GM12873 (cell line): ENCODE data around the gene PNKD.

Experiments used
- CTCF ChIP-seq: IDR thresholded peaks from 2 replicates; pipeline ENCODE4 v1.5.1; 2012; ENCODE audit warnings: low read depth, mild to moderate bottlenecking, moderate library complexity, low read length, control low read depth; ENCODE audit not compliant: insufficient read depth; ENCODE audit errors: missing control alignments

Gene PNKD

GRCh38 chr2:218269900-218270720 lies at the start of gene PNKD, which contains the start of gene AAMP:
Gene PNKD, plus strand, starts transcription at chr2:218270519. Its CDS starts 17 bp downstream, at chr2:218270536.
Gene AAMP, minus strand, starts transcription at chr2:218270137. Its CDS starts 51 bp downstream, at chr2:218270086.
- TF ChIP-seq CTCF: no peak

DNA sequence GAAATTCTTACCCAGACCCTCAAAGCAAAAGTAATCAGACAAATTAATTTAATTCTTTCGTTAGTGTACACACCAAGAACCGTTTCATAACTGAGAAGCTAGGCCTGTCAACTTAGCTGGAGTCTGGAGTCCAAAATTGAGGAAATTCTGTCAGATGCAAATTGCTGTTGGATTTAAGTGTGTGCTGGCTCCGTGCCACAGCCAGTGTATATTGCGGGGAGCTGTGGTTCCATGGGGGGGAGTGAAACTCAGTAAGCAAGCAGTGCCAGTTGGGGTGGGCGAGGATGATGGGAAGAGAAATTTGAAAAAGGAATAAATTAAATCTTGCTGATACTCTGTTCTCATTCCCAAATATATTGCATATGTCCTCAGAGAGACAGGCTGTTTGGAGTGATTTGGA lies 49.3 kb upstream of the PNKD start:
- TF ChIP-seq CTCF: no peak

DNA sequence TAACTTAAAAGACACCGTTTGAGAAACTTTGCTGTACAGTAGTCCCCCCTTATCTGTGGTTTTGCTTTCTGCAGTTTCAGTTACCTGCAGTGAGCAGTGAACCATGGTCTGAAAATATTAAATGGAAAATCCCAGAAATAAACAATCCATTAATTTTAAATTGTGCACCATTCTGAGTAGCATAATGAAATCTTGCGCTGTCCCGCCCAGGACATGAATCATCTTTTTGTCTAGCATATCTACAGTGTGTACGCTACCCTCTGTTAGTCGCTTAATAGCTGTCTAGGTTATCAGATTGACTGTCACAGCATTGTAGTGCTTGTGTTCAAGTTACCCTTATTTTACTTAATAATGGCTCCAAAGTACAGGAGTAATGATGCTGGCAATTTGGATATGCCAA lies 47.3 kb upstream of the PNKD start:
- no peak for TF ChIP-seq CTCF

GRCh38 chr2:218224186-218224585 lies 46.1 kb upstream of the PNKD start:
- TF ChIP-seq CTCF: no peak

DNA sequence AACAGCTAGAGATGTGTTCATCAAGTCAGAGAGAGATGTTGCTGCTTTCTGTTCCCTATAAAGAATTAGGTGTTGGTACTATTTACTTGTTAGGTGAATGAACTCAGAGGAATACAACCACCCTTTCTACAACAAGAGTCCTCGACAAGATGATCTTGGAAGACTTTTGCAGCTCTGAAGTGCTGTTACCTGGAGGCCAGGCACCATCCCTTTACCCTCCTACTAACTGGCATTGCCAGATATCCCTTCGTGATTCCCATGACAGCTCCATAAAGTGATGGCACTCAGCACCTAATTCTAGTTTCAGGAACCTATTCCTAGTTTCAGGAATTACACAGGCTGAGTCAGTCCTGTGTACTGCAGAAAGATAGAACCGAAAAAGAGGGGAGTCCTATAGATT lies 43.4 kb upstream of the PNKD start:
- TF ChIP-seq CTCF: no peak

DNA sequence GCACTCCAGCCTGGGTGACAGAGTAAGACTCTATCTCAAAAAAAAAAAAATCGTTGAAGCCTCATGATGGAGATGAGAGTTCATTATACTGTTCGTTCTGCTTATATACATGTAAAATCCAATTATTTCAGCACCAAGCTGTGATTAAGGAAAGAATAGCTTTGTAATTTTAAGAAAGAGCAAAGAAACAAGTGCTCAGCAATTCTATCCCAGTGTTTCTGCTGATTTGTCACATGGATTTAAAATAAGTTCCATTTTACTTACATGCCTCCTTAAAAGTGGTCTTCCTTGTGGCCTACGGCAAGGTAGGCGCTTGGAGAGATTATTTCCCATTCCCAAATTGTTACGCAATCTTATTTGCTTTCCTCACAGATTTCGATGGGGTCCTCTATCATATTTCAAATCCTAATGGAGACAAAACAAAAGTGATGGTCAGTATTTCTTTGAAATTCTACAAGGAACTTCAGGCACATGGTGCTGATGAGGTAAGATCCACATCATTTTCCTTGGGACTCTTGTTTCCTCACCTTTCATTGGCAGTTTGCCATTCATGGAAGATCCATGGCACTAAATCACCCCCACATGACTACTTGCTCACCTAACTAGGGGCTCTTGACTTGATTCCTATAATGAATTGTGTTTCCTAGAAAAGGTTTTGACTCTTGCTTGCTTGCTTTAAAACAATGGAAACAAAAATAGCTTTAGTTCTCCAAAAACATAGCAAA lies 41.8 kb upstream of the PNKD start:
- no peak for TF ChIP-seq CTCF

GRCh38 chr2:218229239-218229638 lies 41.1 kb upstream of the PNKD start:
- TF ChIP-seq CTCF: no peak
